Measurements from ENCODE around the gene MYADM.
"Not testable (repeated sequence)": the region's sequence is repeated elsewhere in the genome, so short reads cannot be mapped to it uniquely, and the experiment has no call there.

The MYADM gene, protein sequence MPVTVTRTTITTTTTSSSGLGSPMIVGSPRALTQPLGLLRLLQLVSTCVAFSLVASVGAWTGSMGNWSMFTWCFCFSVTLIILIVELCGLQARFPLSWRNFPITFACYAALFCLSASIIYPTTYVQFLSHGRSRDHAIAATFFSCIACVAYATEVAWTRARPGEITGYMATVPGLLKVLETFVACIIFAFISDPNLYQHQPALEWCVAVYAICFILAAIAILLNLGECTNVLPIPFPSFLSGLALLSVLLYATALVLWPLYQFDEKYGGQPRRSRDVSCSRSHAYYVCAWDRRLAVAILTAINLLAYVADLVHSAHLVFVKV

DNA sequence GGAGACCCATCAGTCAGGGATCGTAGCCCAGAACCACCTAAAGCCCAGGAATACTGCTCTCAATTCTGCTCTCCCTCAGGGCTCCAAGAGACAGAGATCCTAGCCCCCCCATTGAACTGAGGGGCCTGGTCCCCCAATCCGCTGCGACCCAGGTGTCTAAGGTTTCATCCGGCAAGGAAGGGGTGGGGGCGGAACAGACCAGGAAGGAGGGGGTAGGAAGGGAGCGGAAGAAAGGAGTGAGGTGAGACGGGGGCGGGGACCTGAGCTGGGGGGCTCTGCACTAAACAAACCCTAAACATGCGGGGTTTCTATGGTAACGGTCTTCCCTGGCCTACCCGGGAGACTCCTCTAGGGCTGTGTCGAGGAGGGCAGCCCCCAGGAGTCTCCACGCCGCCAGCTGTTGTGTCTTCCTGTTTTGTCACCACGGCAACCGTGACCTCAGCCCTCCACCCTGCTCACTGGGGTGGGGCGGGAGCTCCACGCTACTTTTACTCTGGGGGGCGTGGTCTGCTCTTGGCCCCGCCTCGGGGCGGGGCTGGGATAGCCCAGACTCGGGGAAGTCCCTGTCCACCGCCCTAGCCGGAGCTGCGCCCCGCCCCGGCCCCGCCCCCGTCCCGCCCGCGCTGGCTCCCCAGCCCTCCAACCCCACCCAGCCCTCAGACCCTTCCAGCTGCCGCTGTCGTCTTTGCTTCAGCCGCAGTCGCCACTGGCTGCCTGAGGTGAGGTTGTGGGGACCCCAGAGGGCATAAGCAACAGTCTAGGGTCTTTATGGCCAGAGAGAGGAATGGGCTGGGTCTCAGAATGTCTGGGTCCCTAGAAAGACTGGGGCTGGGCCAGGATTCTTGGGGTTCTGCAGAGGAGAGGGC, at the start of gene MYADM:
MYADM (plus strand) TSS at position 659 of the 866 bp plus-strand sequence. CDS start 5,647 bp downstream, outside the sequence.
- peak; percentile 93 to 96 for DNase-seq

DNA sequence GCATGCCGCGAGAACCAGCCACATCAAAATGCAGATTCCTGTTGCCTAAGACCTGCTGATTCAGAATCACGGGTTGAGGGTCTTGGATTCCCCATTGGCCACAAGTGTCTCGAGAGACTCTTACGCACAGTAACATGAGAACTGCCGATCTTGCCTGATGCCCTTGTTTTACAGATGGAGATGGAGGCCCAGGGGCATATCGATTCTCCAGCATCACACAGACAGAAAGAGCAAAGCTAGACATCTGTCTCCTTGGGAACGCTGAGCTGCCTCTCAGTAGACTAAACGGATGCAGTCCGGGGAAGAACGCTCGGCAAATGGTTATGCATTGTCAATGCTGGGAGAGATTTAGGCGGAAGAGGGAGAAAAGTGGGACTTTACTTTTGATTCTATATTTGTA, 48.9 kb upstream of the MYADM start:
- DNase-seq = no peak

GRCh38 chr19:53819861-53820260, 47.8 kb upstream of the MYADM start:
- DNase-seq = no peak

DNA sequence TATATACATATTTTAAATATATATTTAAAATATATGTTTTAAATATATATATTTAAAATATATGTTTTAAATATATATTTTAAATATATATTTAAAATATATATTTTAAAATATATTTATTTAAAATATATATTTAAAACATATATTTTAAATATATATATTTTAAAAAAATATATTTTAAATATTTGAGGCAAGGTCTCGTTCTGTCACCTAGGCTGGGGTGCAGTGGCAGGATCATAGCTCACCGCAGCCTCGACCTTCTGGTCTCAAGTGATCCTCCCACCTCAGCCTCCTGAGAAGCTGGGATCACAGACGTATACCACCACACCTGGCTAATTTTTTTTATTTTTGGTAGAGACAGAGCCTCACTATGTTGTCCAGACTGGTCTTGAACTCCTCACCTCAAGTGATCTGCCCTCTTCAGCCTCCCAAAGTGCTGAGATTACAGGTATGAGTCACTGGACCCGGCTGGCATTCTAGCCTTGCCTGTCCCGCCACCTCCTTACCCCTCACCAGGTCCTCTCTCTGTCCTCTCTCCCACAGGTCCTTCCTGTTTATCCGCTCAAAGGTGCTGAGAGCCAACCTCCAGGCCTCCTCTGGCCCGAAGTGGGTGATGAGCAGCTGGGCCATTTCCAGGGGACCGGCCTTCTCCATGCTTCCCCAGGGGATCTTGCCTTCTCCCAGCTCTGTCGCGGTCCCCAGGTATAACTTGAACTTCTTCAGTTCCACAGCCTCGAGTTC, 44.1 kb upstream of the MYADM start:
- no peak for DNase-seq

DNA sequence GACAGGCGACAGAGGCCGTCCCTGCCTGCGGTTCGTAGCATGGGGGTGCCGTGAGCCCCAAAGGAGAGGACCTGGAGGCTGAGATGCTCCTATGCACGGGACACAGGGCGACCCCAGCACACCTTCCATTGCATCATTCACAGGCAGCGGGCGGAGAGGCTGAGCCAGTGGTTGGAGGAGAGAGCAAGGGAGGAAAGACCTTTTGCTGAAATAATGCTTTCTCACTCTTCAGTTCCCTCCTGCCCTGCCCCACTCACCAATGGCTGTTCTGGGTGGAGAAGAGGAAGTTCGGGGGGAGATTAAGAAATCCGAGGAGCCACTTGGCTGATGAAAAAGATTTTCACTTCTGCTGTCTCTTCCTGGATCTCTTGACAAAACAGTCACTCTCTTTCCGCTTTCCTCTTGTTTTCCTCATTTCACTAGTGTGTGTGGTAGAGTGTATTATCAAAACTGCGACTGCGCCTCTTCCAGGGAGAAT, 43.5 kb upstream of the MYADM start, which contains the start of gene NLRP12:
NLRP12 (minus strand) TSS at position 181 of the 478 bp plus-strand sequence; CDS start at position 41, 140 bp downstream.
- DNase-seq = no peak

GRCh38 chr19:53826876-53827275, 40.8 kb upstream of the MYADM start:
- DNase-seq = no peak

DNA sequence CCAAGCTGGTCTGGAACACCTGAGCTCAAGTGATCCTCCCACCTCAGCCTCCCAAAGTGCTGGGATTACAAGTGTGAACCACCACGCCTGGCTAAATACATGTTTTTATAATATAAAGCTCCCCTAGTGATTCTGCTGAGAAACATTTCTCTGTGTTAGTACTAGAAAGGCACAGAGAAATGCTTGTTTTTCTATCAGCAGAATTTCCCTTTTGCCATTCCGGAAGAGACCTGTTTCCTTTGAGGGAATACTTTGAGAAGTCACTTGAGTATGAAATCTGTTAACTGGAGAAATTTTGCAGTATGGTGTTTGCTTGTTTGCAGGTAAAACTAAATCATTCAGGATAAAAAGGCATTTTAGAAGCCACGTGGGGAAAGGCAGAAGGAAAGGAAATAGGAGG, 39.2 kb upstream of the MYADM start:
- no peak for DNase-seq

DNA sequence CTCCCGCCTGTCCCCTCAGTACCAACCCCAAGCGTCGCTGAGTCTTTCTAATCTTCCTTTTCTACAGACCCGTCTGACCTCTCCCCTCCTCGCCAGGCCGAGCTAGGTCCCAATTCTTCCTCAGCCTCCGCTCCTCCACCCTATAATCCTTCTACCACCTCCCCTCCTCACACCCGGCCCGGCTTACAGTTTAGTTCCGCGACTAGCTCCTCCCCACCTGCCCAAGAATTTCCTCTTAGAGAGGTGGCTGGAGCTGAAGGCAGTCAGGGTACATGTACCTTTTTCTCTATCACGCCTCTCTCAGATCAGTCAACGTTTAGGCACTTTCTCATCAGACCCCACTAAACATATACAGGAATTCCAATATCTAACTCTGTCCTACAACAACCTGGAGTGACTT, 34.8 kb upstream of the MYADM start:
- DNase-seq = not testable (repeated sequence)

GRCh38 chr19:53838446-53838845, 29.2 kb upstream of the MYADM start:
- not testable (repeated sequence) for DNase-seq

DNA sequence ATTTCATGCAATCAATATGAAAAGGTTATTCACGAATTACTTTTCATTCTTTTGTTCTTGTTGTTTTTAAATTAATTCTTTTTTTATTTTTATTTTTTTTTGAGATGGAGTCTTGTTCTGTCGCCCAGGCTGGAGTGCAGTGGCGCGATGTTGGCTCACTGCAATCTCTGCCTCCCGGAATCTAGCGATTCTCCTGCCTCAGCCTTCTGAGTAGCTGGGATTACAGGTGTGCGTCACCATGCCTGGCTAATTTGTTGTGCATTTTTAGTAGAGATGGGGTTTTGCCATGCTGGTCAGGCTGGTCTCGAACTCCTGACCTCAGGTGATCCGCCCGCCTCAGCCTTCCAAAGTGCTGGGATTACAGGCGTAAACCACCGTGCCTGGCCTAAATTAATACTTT, 27.4 kb upstream of the MYADM start:
- not testable (repeated sequence) for DNase-seq

- peak in 1 of 2 experiments; percentile 27 for DNase-seq
These were observed 26.8 kb upstream of the MYADM start for GRCh38 chr19:53840914-53841313.

- DNase-seq = no peak
These were observed 22.8 kb upstream of the MYADM start for GRCh38 chr19:53844849-53845246.

- DNase-seq = no peak
These were observed 20.1 kb upstream of the MYADM start for GRCh38 chr19:53847555-53847954.

DNA sequence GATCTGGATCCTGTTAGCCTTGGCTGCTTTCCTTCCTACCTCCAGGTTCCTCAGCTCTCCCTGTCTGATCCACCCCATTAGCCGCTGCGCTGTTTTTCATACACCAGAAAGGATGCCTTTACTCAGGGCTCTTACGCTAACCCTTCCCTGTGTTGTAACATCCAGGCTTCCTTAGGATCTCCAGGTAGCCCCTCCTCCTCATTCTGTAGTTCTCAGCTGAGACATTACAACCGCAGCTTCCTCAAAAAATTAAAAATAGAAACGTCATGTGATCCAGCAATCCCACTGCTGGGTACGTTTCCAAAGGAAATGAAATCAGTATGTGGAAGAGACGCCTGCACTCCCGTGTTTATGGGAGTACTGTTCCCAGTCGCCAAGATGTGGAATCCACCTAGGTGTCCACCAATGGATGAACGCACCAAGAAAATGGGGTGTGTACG, 18.4 kb upstream of the MYADM start:
- DNase-seq = no peak

DNA sequence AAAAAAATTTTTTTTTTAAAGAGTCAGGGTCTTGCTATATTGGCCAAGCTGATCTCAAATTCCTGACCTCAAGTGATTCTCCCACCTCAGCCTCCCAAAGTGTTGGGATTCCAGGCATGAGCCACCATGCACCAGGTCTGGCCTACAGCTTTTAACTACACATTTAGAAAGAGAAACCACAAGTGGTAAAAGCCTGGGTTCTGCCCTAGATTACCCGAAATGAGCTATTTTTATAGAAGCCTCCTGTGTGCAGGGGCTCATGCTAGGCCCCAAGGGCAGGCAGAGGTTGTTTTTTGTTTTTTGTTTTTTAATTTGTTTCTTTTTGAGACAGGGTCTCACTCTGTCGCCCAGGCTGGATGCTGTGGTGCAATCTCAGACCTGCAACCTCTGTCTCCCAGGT, 14.0 kb upstream of the MYADM start:
- no peak for DNase-seq

DNA sequence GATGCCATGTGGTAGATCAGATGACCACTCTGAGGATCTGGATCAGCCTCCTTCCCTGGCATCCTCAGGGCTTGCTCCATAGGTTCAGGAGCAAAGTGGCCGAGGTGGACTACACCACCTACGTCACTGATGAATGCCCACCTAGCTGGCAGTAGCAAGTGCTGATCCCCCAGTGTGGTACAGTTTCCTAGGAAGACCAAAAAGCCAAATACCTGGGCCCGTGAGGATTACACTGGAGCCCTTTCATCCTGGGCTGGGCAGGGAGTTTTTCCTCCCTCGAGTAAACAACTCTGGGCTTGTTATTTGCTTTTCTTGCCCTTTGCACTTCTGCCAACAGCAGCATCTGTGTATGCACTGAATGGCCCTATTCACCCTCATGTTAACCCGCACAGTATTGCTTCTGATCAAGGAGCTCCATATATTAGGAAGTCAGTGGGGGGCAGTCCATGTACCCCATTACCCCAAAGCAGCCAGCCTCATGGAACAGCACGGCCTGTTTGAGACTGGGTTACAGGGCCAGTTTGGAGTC, 3.3 kb upstream of the MYADM start:
- no peak for DNase-seq

DNA sequence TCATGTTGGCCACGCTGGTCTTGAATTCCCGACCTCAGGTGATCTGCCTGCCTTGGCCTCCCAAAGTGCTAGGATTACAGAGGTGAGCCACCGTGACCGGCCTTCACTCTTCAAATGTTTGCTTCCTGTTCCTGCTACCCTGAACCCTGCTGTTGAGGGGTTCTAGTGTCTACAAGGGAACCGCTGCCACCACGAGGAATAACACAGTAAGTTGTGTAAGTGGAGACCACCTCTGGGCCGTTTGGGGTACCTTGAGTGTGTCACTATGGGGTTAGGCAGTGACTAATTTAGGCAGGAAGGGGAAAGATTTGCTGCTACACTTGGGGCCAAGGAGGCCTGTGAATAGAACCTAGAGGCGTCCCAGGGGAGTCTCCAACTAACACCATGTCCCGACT, 2.2 kb upstream of the MYADM start:
- DNase-seq = peak in 1 of 2 experiments; percentile 38

GRCh38 chr19:53865918-53866864, 1.5 kb upstream of the MYADM start:
- peak; percentile 36 to 65 for DNase-seq

DNA sequence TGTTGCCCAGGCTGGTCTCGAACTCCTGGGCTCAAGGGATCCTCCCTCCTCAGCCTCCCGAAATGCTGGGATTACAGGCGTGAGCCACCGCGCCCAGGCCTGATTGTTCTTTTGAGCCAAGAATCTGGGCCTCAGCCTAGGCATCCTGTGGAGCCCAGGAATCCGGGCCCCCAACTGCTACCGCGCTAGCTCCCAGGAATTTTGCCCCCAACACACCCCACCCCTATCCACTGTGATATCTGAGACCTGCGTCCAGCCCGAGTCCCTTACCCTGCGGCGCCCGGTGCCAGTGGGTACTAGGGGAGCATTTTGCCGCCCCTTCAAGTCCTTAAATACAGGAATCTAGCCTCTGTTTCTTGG, 838 bp upstream of the MYADM start:
- DNase-seq = no peak

DNA sequence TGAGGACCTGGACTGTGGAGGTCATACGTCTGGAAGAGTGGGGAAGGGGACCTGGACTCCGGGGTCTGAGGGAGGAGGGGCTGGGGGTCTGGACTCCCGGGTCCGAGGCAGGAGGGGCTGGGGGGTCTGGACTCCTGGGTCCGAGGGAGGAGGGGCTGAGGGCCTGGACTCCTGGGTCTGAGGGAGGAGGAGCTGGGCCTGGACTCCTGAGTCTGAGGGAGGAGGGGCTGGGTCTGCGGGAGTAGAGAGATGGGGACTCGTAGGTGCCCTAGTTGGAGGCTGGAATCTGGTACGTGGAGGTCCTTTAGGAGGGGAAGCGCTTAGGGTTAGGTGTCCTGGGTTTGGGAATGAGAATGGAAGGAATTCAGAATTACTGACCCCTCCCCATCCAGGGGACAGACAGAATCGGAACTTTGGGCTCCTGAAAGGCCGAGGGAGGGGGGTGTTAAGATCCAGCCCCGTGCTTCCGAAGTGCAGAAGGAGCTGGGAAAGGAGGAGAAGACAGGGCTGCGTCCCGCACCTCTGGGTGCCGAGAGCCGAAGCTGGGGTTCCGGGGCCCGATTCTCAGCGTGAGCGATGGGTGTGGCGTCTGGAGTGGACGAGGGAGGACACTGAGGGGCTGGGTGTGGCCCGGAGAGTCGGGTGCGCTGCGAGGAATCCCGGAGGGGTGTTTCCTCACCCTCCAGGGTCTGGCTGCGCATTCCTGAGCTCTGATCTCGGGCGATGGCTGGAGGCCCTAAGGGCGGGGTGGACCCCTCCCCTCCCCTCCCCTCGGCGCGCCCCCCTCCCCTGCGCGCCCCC, 608 bp downstream of the MYADM start:
- peak in 1 of 2 experiments; percentile 23 for DNase-seq

Measured in SW 1271 (cell line).